A549 (cell line): ENCODE results near the gene BTG1. TPM values are rescaled to one million over a fixed set of nuclear protein-coding genes. Genes with fewer than 3 reads are reported as not detected.

ENCODE experiments used
- ATAC-seq, 2 experiments: fragments of 200-7000 bp in 1 of 2; fragments of >200 bp in 1 of 2; cut with Nextera tagmentation in 1 of 2; cut with Tn5 transposase in 1 of 2; 3 replicates each; pipeline versions ENCODE4 v1.8.0 to v1.9.1; 2018 to 2020; ENCODE audit warnings: mild to moderate bottlenecking in 1 of 2, moderate library complexity in 1 of 2
- CTCF ChIA-PET: fragments of 300-600 bp; sonication (Branson Sonifier 250); formaldehyde crosslinking; extraction: SDS; loops from one replicate; lab custom pipeline; 2021; ENCODE audit warnings: antibody characterized with exemption, inconsistent platforms; lab: Yijun Ruan, JAX
- POLR2A ChIA-PET: fragments of 350-600 bp; formaldehyde crosslinking; extraction: SDS; loops from one replicate; lab custom pipeline; 2021; ENCODE audit warnings: antibody characterized with exemption, inconsistent platforms; lab: Yijun Ruan, JAX
- DNase-seq, 2 experiments: peaks; one replicate each; pipeline versions ENCODE4 v3.0.0 to v3.0.0-alpha.2; 2011 to 2016; ENCODE audit warnings: low read depth in 1 of 2, low spot score in 1 of 2
- FAIRE-seq: peaks from 2 replicates; lab custom pipeline; 2011; peaks lifted over from hg19 to GRCh38; lab: Jason Lieb, UNC
- H3K27ac ChIP-seq, 2 experiments: fragments of >200 bp; sonication (Bioruptor Twin); formaldehyde crosslinking; 3 replicates each; pipeline ENCODE4 v1.5.1; 2016 to 2017
- H3K4me1 ChIP-seq: fragments of >200 bp; sonication (Bioruptor Twin); formaldehyde crosslinking; 3 replicates; pipeline ENCODE4 v1.6.1; 2016
- H3K4me2 ChIP-seq: fragments of >200 bp; sonication (Bioruptor Twin); formaldehyde crosslinking; 3 replicates; pipeline ENCODE4 v1.6.1; 2016
- H3K4me3 ChIP-seq: fragments of >200 bp; sonication (Bioruptor Twin); formaldehyde crosslinking; 3 replicates; pipeline ENCODE4 v1.5.1; 2016
- H3K9me3 ChIP-seq: fragments of >200 bp; sonication (Bioruptor Twin); formaldehyde crosslinking; 3 replicates; pipeline ENCODE4 v1.6.1; 2016
- CBX8 ChIP-seq: fragments of 200-600 bp; sonication (generic); IDR thresholded peaks from 2 replicates; pipeline ENCODE4 v1.6.1; 2016
- CTCF ChIP-seq: fragments of >200 bp; sonication (Bioruptor Twin); formaldehyde crosslinking; IDR thresholded peaks from 3 replicates; pipeline ENCODE4 v1.5.1; 2016
- E2F6 ChIP-seq: IDR thresholded peaks from 2 replicates; pipeline ENCODE4 v1.6.1; 2012; ENCODE audit warnings: low read depth, borderline replicate concordance
- ELK1 ChIP-seq: fragments of 150-350 bp; IDR thresholded peaks from 2 replicates; pipeline ENCODE4 v1.6.1; 2014; ENCODE audit warnings: low read depth, mild to moderate bottlenecking, low read length
- ESRRA ChIP-seq: fragments of 150-350 bp; IDR thresholded peaks from 2 replicates; pipeline ENCODE4 v1.6.1; 2014; ENCODE audit warnings: mild to moderate bottlenecking, low read length, borderline replicate concordance
- FOSB ChIP-seq: fragments of 250-450 bp; sonication (Bioruptor Pico); IDR thresholded peaks from 2 replicates; pipeline ENCODE4 v1.5.0; 2020; ENCODE audit warnings: mild to moderate bottlenecking, moderate library complexity
- FOSL2 ChIP-seq, 2 experiments: fragments of 450-650 bp in 1 of 2; fragments of >200 bp in 1 of 2; sonication (Bioruptor Twin) in 1 of 2; formaldehyde crosslinking; IDR thresholded peaks; 2 replicates each; pipeline versions ENCODE4 v1.5.0 to v1.6.1; 2016 to 2020; ENCODE audit warnings: mild to moderate bottlenecking in 1 of 2, moderate library complexity in 1 of 2
- FOXS1 ChIP-seq: fragments of 250-450 bp; sonication (Bioruptor Pico); IDR thresholded peaks from 2 replicates; pipeline ENCODE4 v1.5.0; 2020; ENCODE audit warnings: mild to moderate bottlenecking, moderate library complexity
- HES2 ChIP-seq: fragments of >200 bp; sonication (Bioruptor Twin); formaldehyde crosslinking; IDR thresholded peaks from 2 replicates; pipeline ENCODE4 v1.6.1; 2016
- HOXA7 ChIP-seq: fragments of 250-450 bp; sonication (Bioruptor Pico); IDR thresholded peaks from 2 replicates; pipeline ENCODE4 v1.5.0; 2020; ENCODE audit warnings: mild to moderate bottlenecking, moderate library complexity
- HOXB13 ChIP-seq: fragments of 250-450 bp; sonication (Bioruptor Pico); IDR thresholded peaks from 2 replicates; pipeline ENCODE4 v1.5.0; 2020; ENCODE audit warnings: low read depth, mild to moderate bottlenecking, moderate library complexity
- HOXB5 ChIP-seq: fragments of 250-450 bp; sonication (Bioruptor Pico); IDR thresholded peaks from 2 replicates; pipeline ENCODE4 v1.5.0; 2020; ENCODE audit warnings: mild to moderate bottlenecking, moderate library complexity
- JUN ChIP-seq, 2 experiments: fragments of >200 bp; sonication (Bioruptor Twin); formaldehyde crosslinking; IDR thresholded peaks; 2 replicates in 1 of 2; 3 replicates in 1 of 2; pipeline ENCODE4 v1.6.1; 2016 to 2017
- MAFK ChIP-seq: fragments of 450-650 bp; IDR thresholded peaks from 2 replicates; pipeline ENCODE4 v1.6.1; 2014; ENCODE audit not compliant: partially characterized antibody
- MAZ ChIP-seq: fragments of 150-350 bp; IDR thresholded peaks from 2 replicates; pipeline ENCODE4 v1.6.1; 2014; ENCODE audit warnings: antibody characterized with exemption, low read depth, low read length, borderline replicate concordance
- MYC ChIP-seq: IDR thresholded peaks from 2 replicates; pipeline ENCODE4 v1.6.1; 2012; ENCODE audit warnings: mild to moderate bottlenecking, inconsistent platforms, low read length, improper control_type of control experiment, borderline replicate concordance
- NFE2L2 ChIP-seq: fragments of 150-350 bp; conservative IDR thresholded peaks from 2 replicates; pipeline ENCODE4 v1.6.1; 2014; ENCODE audit warnings: low read length
- REST ChIP-seq: fragments of 200-600 bp; sonication (generic); IDR thresholded peaks from 2 replicates; pipeline ENCODE4 v1.6.1; 2016; ENCODE audit warnings: antibody characterized with exemption, mild to moderate bottlenecking, moderate library complexity
- RFX5 ChIP-seq: fragments of 450-650 bp; IDR thresholded peaks from 2 replicates; pipeline ENCODE4 v1.7.1; 2014; ENCODE audit warnings: antibody characterized with exemption, mild to moderate bottlenecking, moderate library complexity
- USF2 ChIP-seq: fragments of 450-650 bp; IDR thresholded peaks from 2 replicates; pipeline ENCODE4 v1.6.1; 2014; ENCODE audit warnings: antibody characterized with exemption
- ZSCAN20 ChIP-seq: fragments of 250-450 bp; sonication (Bioruptor Pico); IDR thresholded peaks from 2 replicates; pipeline ENCODE4 v1.8.0; 2022; ENCODE audit warnings: mild to moderate bottlenecking, moderate library complexity
- WGBS: methylation state at CpG from one replicate; pipeline ENCODE4 v1.1.6; 2017; ENCODE audit errors: missing lambda C conversion rate; 5-methylcytosine and 5-hydroxymethylcytosine counted together
- polyA plus RNA-seq, 4 experiments: library from polyadenylated mRNA; depleted of rRNA in 3 of 4; stranded (reverse); fragments of >200 nt; fragmentation: RNase III in 1 of 4; extraction: RNeasy Plus Mini Kit Qiagen cat#74134 plus additional on column Dnase treatment in 1 of 4; gene quantifications; 2 replicates in 3 of 4; 3 replicates in 1 of 4; pipeline ENCODE4 v1.2.3, GENCODE V29; 2011 to 2017

Gene BTG1
- polyA plus RNA-seq, 2 of the 4 experiments (the other 2 are of a cell fraction), result 29.4 to 138 TPM

GRCh38 chr12:92194561-92194960 is 48.9 kb upstream of the BTG1 start:
- H3K4me3 ChIP-seq, result no peak overlapping the region
- TF ChIP-seq CBX8 (no peak), HOXA7 (CRISPR knock-in tag) (no peak), REST (no peak)
- TF ChIP-seq, all 56 proteins: peak for 0
- POLR2A ChIA-PET, result interaction anchor here (0.6 kb wide), 1 partner anchor 49 kb away, joined by 3 read pairs; the partner anchor contains the start of gene BTG1
- no peak overlapping the region for H3K27ac ChIP-seq
- 75% methylated on average over 4 of the region's 4 CpGs for WGBS
- ATAC-seq (no peak), DNase-seq (no peak), FAIRE-seq (no peak)
- H3K4me1 ChIP-seq, result no peaks in the 10 kb centered on the region
- CTCF ChIA-PET, result no interaction called here
- no peak overlapping the region for H3K4me2 ChIP-seq
- H3K9me3 ChIP-seq, result peaks cover 10% of the 10 kb centered on the region

- no peak for TF ChIP-seq FOSL2 (IDR thresholded peaks at IDR 0.05)
- no peak for TF ChIP-seq FOSL2 (CRISPR knock-in tag; IDR thresholded peaks at IDR 0.05)
- no peak for TF ChIP-seq CTCF
- TF ChIP-seq E2F6, result no peak
- TF ChIP-seq RFX5, result no peak
- TF ChIP-seq NFE2L2, result no peak
- no peak for TF ChIP-seq ESRRA
- no peak for TF ChIP-seq USF2
- no peak for TF ChIP-seq ZSCAN20 (CRISPR knock-in tag)
- TF ChIP-seq FOXS1, result no peak
- no peak for TF ChIP-seq MAZ
- TF ChIP-seq JUN (IDR thresholded peaks at IDR 0.05), result no peak
- TF ChIP-seq HES2, result no peak
- TF ChIP-seq HOXB13 (CRISPR knock-in tag), result no peak
- TF ChIP-seq FOSB (CRISPR knock-in tag), result no peak
- no peak for TF ChIP-seq ELK1
- no peak for TF ChIP-seq HOXB5 (CRISPR knock-in tag)
- TF ChIP-seq MYC, result no peak
- no peak for TF ChIP-seq MAFK
- Histone ChIP-seq H3K4me1 (no peaks in the 10 kb centered on the region), H3K9me3 (peaks cover 10% of the 10 kb centered on the region), H3K4me2 (no peak overlapping the region), H3K27ac (no peak overlapping the region), H3K4me3 (no peak overlapping the region)
- 96% methylated on average over 2 of the region's 2 CpGs for WGBS
- DNase-seq, result no peak
- ChIA-PET CTCF (no interaction called here), POLR2A (interaction anchor here (0.6 kb wide), 1 partner anchor 777 kb away, joined by 3 read pairs; no protein-coding TSS in a partner anchor)
- FAIRE-seq, result no peak
- no peak for ATAC-seq
Measured at GRCh38 chr12:92193846-92194245, 48.2 kb upstream of the BTG1 start.
